OCI-LY7 (cell line): Measurements from ENCODE around the gene ZNF783. TPM values are rescaled to one million over a fixed set of nuclear protein-coding genes. Genes with fewer than 3 reads are reported as not detected.

Experiments
- BruUV-seq: library from RNA; stranded (reverse); fragments of 400-500 nt; replicated peaks from 2 replicates; lab custom pipeline; 2021; lab: Mats Ljungman, UMichigan
- CTCF ChIA-PET: fragments of 300-600 bp; sonication (Branson Sonifier 250); formaldehyde crosslinking; loops from one replicate; lab custom pipeline; 2022; ENCODE audit warnings: antibody characterized with exemption; ENCODE audit not compliant: unreplicated experiment; lab: Charles Lee
- POLR2A ChIA-PET: fragments of 300-600 bp; sonication (Branson Sonifier 250); formaldehyde crosslinking; loops from one replicate; lab custom pipeline; 2022; ENCODE audit warnings: antibody characterized with exemption; lab: Charles Lee
- DNase-seq: peaks from one replicate; pipeline ENCODE4 v3.0.0-alpha.2; 2015; ENCODE audit warnings: low spot score
- H2AFZ ChIP-seq: fragments of 200-600 bp; sonication (generic), shearing (Covaris generic); 2 replicates; pipeline ENCODE4 v1.6.1; 2014; ENCODE audit warnings: mild to moderate bottlenecking, antibody characterized with exemption, low read length, moderate library complexity
- H3K27ac ChIP-seq: fragments of 200-600 bp; sonication (generic); 2 replicates; pipeline ENCODE4 v1.5.1; 2014; ENCODE audit warnings: mixed run types, low read depth, mild to moderate bottlenecking, moderate library complexity, low read length, inconsistent platforms; ENCODE audit not compliant: poor library complexity, severe bottlenecking
- H3K36me3 ChIP-seq: fragments of 200-600 bp; sonication (generic); 2 replicates; pipeline ENCODE4 v1.6.1; 2014; ENCODE audit warnings: mild to moderate bottlenecking, antibody characterized with exemption, low read length, moderate library complexity, mixed read lengths; ENCODE audit not compliant: insufficient read depth
- H3K4me1 ChIP-seq: fragments of 200-600 bp; sonication (generic); 2 replicates; pipeline ENCODE4 v1.5.1; 2014; ENCODE audit warnings: mild to moderate bottlenecking, low read length; ENCODE audit not compliant: insufficient read depth, poor library complexity, severe bottlenecking
- H3K4me2 ChIP-seq: fragments of 200-600 bp; sonication (generic); 2 replicates; pipeline ENCODE4 v1.6.1; 2014; ENCODE audit warnings: mild to moderate bottlenecking, low read length
- H3K4me3 ChIP-seq: fragments of 200-600 bp; sonication (generic); 2 replicates; pipeline ENCODE4 v1.5.1; 2014; ENCODE audit warnings: mild to moderate bottlenecking, low read depth, low read length; ENCODE audit not compliant: poor library complexity, severe bottlenecking
- H3K79me2 ChIP-seq: fragments of 200-600 bp; sonication (generic); 2 replicates; pipeline ENCODE4 v1.6.1; 2016; ENCODE audit warnings: low read depth, mild to moderate bottlenecking, low read length, moderate library complexity, mixed read lengths; ENCODE audit not compliant: insufficient read depth
- H3K9me2 ChIP-seq: fragments of 200-600 bp; sonication (generic); 2 replicates; pipeline ENCODE4 v1.6.1; 2016; ENCODE audit warnings: mild to moderate bottlenecking, low read length, mixed read lengths; ENCODE audit not compliant: insufficient read depth
- H3K9me3 ChIP-seq: fragments of 200-600 bp; sonication (generic); 2 replicates; pipeline ENCODE4 v1.6.1; 2014; ENCODE audit warnings: mild to moderate bottlenecking, mixed run types, low read length, mixed read lengths
- H4K20me1 ChIP-seq: fragments of 200-600 bp; sonication (generic); 2 replicates; pipeline ENCODE4 v1.6.1; 2014; ENCODE audit warnings: mild to moderate bottlenecking, antibody characterized with exemption, low read length, moderate library complexity, mixed read lengths; ENCODE audit not compliant: insufficient read depth
- EZH2phosphoT487 ChIP-seq: fragments of 200-600 bp; sonication (generic); IDR thresholded peaks from 2 replicates; pipeline ENCODE4 v1.6.1; 2018; ENCODE audit warnings: low read depth, borderline replicate concordance, mild to moderate bottlenecking, mixed run types, antibody characterized with exemption, low read length, moderate library complexity, mixed read lengths
- intact Hi-C: fragments of 100-400 bp; cut with micrococcal nuclease; formaldehyde crosslinking; loops from one replicate; pipeline ENCODE4 v1.10.0; 2022; ENCODE audit not compliant: unreplicated experiment
- total RNA-seq, 2 experiments: library from RNA; depleted of rRNA in 1 of 2; stranded (reverse); fragments of >200 nt in 1 of 2; shearing (Covaris generic) in 1 of 2; gene quantifications; 2 replicates each; pipeline ENCODE4 v1.2.3, GENCODE V29; 2014 to 2022
- TF ChIP-seq, protein P1 (sequence below): fragments of 200-600 bp; sonication (generic); conservative IDR thresholded peaks from 2 replicates; pipeline ENCODE4 v1.5.1; 2014; ENCODE audit warnings: mild to moderate bottlenecking, antibody characterized with exemption, low read length, moderate library complexity, mixed read lengths

The ZNF783 gene
- total RNA-seq, 2 experiments from 2014 or later: 13.1 to 18.8 TPM

DNA sequence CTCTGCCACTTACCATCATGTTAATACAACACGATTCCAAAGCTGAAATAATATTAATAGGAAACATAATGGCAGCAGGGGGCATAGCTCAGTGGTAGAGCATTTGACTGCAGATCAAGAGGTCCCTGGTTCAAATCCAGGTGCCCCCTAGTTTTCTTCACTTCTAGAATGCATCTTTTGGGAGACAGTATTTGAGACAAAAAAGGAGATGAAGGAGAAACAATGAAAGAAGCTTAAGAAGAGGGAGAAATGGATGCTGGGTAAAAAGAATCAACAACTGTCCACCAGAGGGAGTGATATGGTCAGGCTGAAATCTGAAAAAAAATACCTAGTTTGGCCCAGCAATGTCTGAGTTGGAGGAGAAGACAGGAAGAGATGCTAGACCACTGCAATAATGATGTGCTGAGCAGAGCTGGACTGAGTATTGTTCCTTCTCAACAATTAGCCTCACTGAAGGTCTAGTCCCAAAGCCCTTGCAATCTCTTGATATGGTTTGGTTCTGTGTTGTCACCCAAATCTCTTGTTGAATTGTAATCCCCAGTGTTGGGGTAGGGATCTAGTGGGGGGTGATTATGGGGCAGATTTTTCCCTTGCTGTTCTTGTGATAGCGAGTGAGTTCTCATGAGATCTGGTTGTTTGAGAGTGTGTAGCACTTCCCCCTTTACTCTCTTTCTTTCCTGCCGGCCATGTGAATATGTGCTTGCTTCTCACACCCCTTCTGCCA, 48.3 kb downstream of the ZNF783 start:
- Histone ChIP-seq H2AFZ (peak overlapping the region; percentile 66; the same call in 1 of the 2 replicates), H3K9me3 (no peaks in the 10 kb centered on the region), H3K36me3 (no peaks in the 10 kb centered on the region), H3K9me2 (no peaks in the 10 kb centered on the region), H3K4me3 (no peak overlapping the region), H3K27ac (no peak overlapping the region), H3K4me1 (no peaks in the 10 kb centered on the region), H3K79me2 (no peaks in the 10 kb centered on the region), H4K20me1 (no peaks in the 10 kb centered on the region), H3K4me2 (no peak overlapping the region)
- no peak for TF ChIP-seq EZH2phosphoT487
- TF ChIP-seq, protein P1, sequence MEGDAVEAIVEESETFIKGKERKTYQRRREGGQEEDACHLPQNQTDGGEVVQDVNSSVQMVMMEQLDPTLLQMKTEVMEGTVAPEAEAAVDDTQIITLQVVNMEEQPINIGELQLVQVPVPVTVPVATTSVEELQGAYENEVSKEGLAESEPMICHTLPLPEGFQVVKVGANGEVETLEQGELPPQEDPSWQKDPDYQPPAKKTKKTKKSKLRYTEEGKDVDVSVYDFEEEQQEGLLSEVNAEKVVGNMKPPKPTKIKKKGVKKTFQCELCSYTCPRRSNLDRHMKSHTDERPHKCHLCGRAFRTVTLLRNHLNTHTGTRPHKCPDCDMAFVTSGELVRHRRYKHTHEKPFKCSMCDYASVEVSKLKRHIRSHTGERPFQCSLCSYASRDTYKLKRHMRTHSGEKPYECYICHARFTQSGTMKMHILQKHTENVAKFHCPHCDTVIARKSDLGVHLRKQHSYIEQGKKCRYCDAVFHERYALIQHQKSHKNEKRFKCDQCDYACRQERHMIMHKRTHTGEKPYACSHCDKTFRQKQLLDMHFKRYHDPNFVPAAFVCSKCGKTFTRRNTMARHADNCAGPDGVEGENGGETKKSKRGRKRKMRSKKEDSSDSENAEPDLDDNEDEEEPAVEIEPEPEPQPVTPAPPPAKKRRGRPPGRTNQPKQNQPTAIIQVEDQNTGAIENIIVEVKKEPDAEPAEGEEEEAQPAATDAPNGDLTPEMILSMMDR: peak; percentile 78
- BruUV-seq: no TSS peak
- intact Hi-C loops: loop anchor here (10.0 kb wide), 1 partner anchor 185 kb away; the partner anchor contains the start of gene ZNF746
- ChIA-PET POLR2A (interaction anchor here (0.6 to 0.8 kb wide), 4 partner anchors 30 to 897 kb away, joined by 3 read pairs; no protein-coding TSS in a partner anchor), CTCF (interaction anchor here (1.4 kb wide), 1 partner anchor 26 kb away, joined by 3 read pairs; no protein-coding TSS in a partner anchor)
- DNase-seq: peak; percentile 63

DNA sequence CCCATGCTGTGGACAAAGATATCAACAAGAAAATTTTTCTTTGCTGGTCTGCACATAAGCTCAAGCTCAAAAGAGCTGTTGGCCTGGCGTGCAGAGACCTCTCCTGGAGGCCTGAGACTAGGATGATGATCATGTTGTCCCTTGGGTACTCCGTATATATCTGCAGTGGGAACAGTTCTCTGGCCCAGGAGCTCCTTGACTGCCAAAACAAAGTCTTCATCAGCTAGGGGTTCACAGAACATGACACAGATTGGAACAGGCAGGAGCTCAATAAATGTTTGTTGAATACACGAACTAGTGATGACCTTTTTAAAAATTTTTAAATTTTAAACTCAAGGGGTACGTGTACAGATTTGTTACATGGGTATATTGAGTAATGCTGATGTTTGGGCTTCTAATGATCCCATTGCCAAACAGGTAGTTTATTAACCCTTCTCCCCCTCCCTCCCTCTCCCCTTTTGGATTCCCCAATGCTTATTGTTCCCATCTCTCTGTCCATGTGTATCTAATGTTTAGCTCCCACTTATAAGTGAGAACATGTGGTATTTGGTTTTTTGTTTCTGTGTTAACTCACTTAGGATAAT, 49.1 kb downstream of the ZNF783 start:
- BruUV-seq: no TSS peak
- intact Hi-C loops: loop anchor here (10.0 kb wide), 1 partner anchor 184 kb away; the partner anchor contains the start of gene ZNF746
- Histone ChIP-seq H3K79me2 (no peaks in the 10 kb centered on the region), H3K27ac (no peak overlapping the region), H2AFZ (no peak overlapping the region), H3K36me3 (no peaks in the 10 kb centered on the region), H3K4me2 (no peak overlapping the region), H3K4me3 (no peak overlapping the region), H3K9me2 (no peaks in the 10 kb centered on the region), H4K20me1 (no peaks in the 10 kb centered on the region), H3K4me1 (no peaks in the 10 kb centered on the region), H3K9me3 (no peaks in the 10 kb centered on the region)
- DNase-seq: no peak
- CTCF ChIA-PET: interaction anchor here (1.4 kb wide), 1 partner anchor 26 kb away, joined by 3 read pairs; no protein-coding TSS in a partner anchor
- no peak for TF ChIP-seq EZH2phosphoT487
- TF ChIP-seq, protein P1: no peak
- POLR2A ChIA-PET: interaction anchor here (0.8 kb wide), 1 partner anchor 154 kb away, joined by 3 read pairs; no protein-coding TSS in a partner anchor
